GM12875 (cell line): ENCODE results near the gene KRTAP10-7.
"Not testable (repeated sequence)": the region's sequence is repeated elsewhere in the genome, so short reads cannot be mapped to it uniquely, and the experiment has no call there.

Experiments used
- H3K4me3 ChIP-seq: one replicate; pipeline ENCODE4 v1.5.1; 2011; ENCODE audit warnings: low read depth, low read length, control low read depth
- CTCF ChIP-seq: IDR thresholded peaks from 2 replicates; pipeline ENCODE4 v1.5.1; 2011; ENCODE audit warnings: low read depth, mild to moderate bottlenecking, control low read depth, inconsistent platforms, low read length, moderate library complexity, borderline replicate concordance; ENCODE audit not compliant: insufficient read depth

KRTAP10-7 gene

GRCh38 chr21:44618504-44618903 lies 18.1 kb downstream of the KRTAP10-7 start:
- H3K4me3 ChIP-seq: no peak overlapping the region
- TF ChIP-seq CTCF: 0 out of 2 replicates have a peak, but pooled peaks have one; percentile 3

- no peak for TF ChIP-seq CTCF
- no peak overlapping the region for H3K4me3 ChIP-seq
Observed at GRCh38 chr21:44618909-44619308, 18.5 kb downstream of the KRTAP10-7 start.

- no peak overlapping the region for H3K4me3 ChIP-seq
- no peak for TF ChIP-seq CTCF
Observed at GRCh38 chr21:44619886-44620285, 19.5 kb downstream of the KRTAP10-7 start.

GRCh38 chr21:44623575-44623974 lies 23.2 kb downstream of the KRTAP10-7 start:
- TF ChIP-seq CTCF: no peak
- no peak overlapping the region for H3K4me3 ChIP-seq

GRCh38 chr21:44625756-44626155 lies 25.4 kb downstream of the KRTAP10-7 start:
- TF ChIP-seq CTCF: no peak
- no peak overlapping the region for H3K4me3 ChIP-seq

GRCh38 chr21:44626262-44626661 lies 25.9 kb downstream of the KRTAP10-7 start:
- no peak overlapping the region for H3K4me3 ChIP-seq
- no peak for TF ChIP-seq CTCF

- no peak within 1 kb of the TSS for H3K4me3 ChIP-seq
- TF ChIP-seq CTCF: no peak
Observed at GRCh38 chr21:44626673-44627143, 26.3 kb downstream of the KRTAP10-7 start, which contains the start of gene KRTAP10-9. KRTAP10-9 (plus strand) TSS chr21:44627093; CDS start chr21:44627172, 79 bp downstream.

GRCh38 chr21:44627181-44627822 lies 26.9 kb downstream of the KRTAP10-7 start:
- not testable (repeated sequence) for H3K4me3 ChIP-seq

- H3K4me3 ChIP-seq: not testable (repeated sequence)
Observed at GRCh38 chr21:44627831-44628233, 27.4 kb downstream of the KRTAP10-7 start.
